Pons (tissue), 1 donor: ENCODE results near the gene TBX19.

Source experiments
- DNase-seq: peaks from one replicate; pipeline ENCODE4 v3.0.0-alpha.2; 2016; ENCODE audit warnings: low spot score

The TBX19 gene

DNA sequence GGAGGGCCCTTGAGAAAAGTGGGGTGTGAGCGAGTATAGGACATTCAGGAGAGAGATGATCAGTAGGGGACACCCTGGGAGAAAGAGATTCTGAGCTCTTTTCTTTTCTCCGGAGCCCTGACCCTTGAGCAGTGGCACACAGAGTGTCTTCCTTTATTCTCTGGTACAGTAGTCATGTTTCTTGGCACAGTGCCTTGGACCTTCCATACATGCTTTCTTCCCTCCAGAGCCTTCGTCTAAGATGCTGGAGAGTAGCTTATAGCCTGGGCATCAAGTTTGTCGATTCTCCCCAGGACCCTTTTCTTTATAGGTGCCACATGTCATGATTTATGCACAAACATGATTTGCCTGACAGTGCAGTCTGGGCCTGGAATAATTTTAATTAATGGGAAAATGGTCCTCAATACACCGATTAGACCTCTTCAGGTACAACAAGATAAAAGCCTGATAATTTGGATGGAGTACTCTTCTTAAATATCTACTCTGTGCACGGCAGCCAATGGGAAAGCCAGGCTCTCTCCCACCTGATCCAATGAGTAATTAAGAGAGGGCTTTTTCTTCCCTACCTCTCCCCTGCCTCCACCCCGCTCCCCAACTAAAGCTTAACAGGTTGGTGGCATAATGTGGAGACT lies at the start of gene TBX19:
Gene TBX19, plus strand, starts transcription at position 582 of the 632 bp plus-strand sequence. CDS start 214 bp downstream, outside the sequence.
- no peak for DNase-seq

DNA sequence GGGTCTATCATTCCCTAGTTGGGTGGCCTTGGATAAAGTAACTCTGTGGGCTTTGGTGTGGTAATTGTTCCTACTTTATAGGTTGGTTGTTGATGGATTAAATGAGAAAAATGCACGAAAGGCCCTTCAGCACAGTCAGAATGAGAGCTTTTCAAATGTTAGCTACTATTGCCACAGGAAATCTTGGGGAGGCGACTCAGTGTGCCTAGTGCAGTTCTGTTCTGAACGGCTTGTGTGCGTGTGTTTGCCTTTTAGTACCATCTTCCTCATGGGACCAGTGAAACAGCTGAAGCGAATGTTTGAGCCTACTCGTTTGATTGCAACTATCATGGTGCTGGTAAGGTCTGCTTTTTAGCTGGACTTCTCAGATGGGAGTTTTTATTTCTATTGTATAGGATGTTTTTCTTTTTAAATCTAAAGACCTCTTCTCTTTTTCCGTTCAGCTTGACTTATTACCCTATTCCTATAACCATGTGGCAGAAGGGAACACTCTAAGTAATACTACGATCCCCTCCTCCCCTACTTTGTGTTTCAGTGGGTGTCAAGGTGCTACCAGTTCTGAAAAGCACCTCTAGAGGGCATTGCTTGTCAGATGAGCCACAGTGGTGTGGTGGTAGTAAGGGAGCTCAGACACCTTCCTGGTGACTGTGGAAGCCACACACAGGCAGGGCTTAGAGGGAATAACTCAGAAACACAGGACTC lies 45.7 kb upstream of the TBX19 start:
- peak; percentile 53 for DNase-seq

DNA sequence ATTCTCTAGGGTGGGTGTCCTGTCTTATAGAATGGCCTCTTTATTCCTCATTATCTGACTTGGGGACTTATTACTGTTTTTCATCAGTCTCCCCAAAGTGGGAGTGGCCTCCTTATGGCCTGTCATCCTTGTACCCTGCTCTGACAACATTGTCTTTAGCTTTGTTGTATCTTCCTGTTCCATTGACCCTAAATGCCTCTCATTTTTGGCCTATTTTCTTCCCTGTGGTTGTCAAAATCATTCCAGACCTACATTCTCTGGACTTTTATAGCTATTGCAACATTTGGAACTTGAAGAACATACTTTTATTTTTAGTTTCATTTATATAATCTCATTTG lies 45.2 kb upstream of the TBX19 start:
- DNase-seq, result no peak

DNA sequence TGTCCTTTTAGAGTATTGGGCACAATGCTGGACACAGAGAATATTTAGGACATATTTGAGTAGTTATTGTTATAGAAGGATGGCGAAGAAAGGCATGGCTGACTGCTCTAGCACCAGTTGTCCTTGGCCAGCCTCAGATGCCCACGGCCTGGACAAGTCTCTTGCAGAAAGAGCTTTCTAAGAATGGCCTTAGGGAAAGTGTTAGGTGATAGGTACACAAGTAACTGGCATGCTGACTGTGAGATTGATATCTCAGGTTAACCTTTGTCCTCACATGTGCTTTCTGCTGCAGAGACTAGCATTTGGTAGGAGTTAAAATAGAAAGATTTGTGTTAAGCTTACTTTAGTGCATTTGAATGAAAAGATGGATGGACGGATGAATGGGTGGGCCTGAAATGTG lies 44.7 kb upstream of the TBX19 start:
- no peak for DNase-seq

DNA sequence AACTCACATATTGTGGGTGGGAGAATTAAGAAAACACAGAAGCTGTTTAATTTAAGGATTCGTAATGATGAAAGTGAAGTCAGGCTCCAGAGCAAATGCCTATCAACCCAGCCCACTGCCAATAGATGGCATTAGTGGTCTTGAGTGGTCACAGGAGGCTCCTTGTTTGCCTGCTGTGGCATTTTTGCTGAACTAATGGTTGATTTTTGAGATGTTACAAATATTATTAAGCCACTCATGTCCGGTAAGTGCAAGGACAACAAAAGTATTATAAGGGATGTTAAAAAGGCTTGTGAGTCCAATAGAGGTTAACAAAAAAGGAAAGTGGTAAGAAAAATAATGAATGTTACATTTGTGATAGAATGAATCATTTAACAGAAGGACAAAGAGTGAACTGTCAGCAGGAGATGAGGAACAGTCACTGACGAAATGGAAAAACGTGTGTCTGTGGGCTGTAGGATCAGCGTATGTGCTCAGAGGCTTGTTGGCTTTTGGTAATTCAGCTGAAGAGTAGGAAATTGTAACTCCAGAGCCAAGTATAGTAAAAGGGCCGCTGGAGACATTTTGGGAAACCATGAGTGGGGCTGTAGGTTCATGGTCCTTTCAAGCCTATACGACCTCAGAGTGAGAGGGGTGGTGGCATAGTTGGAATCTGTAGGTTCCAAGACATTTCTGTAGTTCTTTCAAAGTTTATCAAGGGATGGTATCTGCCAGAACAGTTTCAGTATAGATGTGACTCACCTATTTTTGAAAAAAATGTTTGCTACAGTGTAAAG lies 43.7 kb upstream of the TBX19 start:
- peak; percentile 84 for DNase-seq

DNA sequence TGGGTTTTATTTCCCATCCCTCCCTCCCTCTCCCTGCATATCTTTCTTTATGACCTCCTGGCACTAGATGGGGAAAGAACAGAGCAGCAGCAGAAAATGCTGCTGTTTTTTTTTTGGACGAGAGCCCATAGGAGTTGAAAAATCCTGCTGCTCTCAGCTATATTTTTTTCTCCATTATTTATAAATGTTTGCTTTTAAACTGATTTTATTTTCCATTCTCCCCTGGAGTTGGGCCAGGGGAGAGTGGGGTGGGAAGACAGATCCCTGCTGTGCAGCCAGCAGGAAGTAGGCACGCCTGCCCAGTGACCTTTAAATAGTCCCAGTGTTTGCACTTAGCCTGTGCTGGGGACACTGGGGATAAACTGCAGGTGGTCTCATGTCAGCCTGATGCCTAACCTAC lies 37.5 kb upstream of the TBX19 start:
- DNase-seq, result peak; percentile 26

DNA sequence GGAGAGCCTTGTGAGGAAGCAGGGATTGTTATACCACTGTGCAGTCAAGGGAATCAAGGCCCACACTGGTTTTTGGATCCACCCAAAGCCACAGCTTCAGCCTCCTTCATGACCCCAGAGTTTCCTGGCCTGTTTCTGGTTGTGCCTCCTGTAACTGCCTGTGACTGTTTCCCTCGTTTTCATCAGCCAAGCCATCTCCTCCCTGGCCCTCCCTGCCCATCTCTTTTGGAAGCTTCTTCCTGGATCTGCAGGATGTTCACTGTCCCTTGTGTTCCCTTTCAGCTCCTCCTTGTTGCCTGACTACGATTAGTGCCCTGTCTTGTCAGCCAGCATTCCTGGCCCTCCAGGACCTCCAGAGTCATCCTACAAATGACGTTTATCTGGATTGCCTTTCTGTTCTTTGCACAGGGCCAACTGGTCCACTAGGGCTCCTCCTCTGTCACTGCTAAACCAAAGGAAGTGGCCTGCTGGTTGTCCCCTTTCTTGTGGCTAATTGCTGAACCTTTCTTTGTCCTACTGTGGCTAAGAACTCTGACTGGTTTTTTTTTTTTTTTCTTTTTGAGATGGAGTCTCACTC lies 37.0 kb upstream of the TBX19 start:
- DNase-seq, result no peak

DNA sequence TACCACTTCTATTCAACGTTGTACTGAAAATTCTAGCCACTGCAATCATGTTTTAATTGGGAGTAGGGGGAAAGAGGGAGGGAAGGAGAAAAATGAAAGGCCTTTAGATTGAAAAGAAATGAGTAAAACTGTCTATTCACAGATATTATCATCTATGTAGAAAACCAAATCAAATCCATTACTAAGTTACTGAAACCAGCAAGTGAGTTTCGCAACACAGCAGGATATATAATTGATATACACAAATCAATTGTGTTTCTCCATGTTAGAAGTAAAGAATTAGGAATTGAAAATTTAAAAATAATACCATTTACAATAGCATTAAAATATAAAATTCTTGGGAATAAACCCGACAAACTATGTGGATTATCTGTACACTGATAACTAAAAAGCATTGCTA lies 35.6 kb upstream of the TBX19 start:
- DNase-seq, result no peak

DNA sequence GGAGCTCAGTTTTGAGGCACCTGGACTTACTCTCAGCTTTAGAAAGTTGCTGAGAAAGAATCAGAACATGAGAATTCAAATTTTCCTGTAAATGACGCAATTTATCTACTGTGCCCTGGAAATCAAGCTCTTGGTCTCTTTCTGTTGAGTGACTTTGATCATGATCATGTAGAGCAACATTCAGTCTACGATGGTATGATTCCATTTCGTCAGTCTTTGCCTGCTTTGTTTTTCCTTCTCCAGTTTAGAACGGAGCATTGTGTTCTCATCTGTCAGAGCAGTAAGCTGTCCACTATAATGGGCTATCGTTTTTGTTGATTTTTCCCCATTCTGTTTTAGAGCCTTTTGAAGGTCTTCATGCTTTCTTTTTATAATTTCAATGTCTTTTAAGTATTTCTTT lies 34.2 kb upstream of the TBX19 start:
- DNase-seq, result peak; percentile 83

DNA sequence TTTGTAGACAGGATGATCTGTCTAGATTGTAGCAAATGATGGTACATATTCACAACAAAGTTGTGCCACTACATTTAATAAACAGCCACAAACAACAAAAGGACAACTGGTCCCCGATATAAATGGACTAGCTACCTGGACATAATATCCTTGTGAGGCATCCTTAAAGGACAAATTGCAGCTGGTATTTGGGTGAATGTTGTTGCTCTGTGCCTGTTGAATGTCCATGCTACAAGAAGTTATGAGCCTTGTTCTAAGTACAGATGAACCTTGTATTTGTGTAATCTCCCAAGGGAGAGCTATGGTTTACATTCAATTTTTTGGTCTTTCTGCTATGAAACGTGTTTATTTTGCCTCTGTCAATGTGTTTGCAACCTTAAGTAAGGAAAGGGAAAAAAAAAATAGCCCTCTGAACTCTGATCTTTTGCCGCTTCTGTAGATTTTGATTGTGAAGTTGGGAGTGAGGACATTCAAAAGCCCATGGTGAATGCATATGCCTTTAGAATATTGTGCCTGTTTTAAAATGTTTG lies 28.4 kb upstream of the TBX19 start:
- DNase-seq, result no peak

DNA sequence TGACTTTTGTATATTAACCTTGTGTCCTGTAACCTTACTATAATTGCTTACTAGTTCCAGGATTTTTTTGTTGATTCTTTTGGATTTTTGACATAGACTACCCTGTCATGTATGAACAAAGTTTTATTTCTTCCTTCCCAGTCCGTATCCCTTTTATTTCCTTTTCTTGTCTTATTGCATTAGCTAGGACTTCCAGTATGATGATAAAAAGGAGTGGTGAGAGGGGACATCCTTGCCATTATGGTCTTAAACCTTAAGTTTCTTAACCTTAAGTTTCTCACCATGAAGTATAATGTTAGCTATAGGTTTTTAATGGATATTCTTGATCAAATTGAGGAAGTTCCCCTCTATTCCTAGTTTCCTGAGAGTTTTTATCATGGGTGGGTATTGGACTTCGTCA lies 24.5 kb upstream of the TBX19 start:
- DNase-seq, result no peak

DNA sequence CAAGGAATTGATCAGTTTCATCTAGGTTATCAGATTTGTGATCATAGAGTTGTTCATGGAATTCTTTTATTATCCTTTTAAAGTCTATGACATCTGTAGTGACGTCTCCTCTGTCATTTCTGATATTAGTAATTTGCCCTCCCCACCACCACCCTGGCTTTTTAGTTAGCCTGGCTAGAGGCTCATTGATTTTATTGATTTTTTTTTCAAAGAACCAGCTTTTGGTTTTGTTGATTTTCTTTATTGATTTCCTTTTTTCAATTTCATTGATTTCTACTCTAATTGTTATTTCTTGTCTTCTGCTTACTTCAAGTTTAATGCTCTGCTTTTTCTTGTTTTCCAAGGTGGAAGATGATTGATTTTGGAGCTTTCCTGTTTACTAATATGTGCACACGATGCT lies 23.3 kb upstream of the TBX19 start:
- no peak for DNase-seq

DNA sequence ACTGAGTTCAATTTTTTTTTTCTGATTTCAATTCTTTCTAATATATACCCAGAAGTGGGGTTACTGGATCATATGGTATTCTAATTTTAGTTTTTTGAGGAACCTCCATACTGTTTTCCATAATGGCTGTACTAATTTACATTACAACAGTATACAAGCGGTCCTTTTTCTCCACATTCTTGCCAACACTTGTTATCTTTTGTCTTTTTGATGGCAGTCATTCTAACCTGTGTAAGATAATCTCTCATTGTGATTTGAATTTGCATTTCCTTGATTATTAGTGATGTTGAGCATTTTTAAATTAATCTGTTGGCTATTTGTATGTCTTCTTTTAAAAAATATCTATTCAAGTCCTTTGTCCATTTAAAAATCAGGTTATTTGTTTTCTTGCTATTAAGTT lies 21.1 kb upstream of the TBX19 start:
- no peak for DNase-seq

DNA sequence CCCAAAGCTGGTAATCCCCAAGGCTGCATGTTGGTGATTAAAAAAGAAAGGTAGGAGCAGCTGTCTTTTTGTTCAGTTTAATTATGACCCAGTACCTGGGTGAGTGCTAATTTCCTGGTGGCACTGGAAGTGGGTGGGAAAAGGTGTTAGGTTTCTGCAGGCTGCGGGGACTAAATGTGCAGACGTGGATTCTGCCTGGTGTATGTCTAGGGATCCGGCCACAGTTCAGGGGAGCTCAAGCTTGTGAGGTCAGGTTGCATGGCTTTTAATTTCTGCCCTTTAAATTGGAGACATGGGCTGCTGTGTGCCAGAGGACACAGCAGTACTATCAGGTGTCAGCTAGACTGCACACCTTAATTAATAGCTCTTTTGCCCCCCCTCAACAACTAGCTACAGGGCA lies 20.3 kb upstream of the TBX19 start:
- no peak for DNase-seq

DNA sequence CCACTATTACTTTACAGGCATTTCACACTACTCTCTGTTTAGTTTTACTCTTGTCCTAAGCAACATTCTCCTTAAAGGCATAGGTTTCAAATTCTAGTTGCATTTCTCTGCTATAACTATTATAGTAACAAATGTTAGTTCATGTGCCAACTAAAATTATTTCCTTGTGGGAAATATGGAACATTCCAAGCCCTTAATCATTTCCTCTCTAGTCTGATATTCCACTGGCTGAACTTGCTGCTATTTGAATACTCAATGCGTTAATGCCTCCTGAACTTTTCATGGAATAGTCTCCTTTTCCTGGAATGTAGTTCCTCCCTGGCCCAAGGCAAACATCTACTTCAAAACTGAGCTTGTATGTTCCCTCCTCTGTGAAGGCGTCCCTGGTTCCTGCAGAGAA lies 19.3 kb upstream of the TBX19 start:
- DNase-seq, result no peak

DNA sequence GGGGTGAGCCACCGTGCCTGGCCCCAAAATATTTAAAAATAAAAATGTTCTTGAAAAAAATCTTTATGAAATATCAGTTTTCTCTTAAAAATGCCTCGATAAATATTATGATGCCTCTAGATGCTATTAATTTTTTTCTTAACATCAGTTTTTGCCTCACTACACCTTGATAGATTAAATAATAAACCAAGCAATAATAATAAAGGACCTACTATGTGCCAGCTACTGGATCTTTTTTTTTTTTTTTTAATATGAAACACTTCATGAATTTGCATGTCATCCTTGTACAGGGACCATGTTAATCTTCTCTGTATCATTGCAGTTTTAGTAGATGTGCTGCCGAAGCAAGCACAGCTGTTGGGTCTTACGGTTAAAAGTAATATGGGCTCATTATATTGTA lies 17.5 kb upstream of the TBX19 start:
- DNase-seq, result no peak

DNA sequence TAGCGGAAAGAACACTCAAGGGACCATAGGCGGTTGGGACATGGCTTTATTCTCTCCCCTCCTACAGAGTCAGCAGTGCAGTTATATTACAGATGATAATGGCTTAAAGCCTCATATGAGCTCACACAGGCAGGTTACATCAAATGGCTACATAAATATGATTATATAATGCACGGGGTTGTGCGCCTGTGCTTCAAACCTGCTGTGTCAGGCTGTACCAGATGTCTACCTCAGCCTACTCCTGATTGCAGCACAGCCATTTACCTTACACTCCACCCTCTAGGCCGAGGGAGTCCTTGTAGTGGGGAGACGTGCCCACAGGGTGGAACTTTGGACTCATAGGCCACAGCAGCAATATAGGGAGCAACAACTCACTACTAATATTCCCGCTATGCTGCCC lies 16.4 kb upstream of the TBX19 start:
- no peak for DNase-seq

DNA sequence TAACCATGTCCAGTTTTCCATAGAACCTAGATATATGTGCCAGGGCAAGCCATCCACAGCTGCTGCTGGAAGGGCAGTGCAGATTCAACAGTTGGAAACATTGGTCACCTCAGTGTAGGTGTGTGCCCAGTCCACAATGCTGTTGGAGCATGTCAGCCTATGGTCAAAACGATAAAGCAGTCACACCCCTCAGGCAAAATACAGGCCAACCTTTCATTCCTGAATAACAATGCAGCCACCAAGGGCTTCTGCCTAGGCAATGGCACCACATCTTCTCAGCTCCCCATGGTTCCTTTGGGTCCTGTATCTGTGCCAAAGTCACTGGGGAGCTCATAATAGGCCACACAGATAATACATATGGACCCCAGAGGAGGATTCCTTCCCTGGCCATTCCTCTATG lies 15.1 kb upstream of the TBX19 start:
- DNase-seq, result no peak

DNA sequence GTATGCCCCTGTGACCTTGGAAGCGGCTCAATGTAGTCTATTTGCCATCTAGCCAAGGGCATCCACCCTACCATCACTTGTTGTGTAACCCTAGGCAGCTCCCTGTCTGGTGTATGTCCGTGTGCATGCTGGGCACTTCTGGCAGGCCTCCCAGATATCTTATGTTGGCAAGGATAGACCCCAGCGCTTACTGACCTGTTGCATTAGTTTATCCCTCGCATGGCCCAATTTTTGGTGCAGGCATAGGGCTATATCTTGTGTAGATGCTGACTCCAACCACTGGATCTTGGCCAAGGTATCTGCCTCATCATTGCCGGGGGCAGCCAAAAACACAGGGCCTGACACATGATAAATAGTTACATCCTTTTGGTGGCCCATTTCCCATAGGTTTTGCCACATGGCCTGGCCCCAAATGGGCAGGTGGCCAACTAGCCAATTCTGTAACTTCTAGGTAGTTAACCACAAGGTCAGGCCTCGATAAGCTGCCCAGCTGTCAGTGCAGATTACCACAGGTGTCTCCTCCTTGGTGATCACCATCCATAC lies 14.0 kb upstream of the TBX19 start:
- no peak for DNase-seq

DNA sequence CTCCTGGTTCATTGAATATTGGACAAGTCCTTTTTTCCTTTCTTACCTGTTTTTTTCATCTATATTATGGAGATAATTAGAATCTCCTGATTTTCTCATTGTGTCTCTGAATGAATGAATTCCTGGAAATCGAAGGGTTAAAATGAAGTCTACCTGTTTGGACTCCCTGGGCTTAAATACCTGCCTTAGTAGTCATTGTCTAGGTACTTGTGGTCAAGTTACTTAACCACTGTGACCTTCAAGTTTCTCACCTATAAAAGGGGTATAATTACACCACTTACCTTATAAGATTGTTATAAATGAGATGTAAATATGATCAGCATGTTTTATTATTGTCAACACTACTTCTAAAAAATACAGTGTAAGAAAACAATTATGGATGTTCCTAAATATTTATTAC lies 9.0 kb upstream of the TBX19 start:
- no peak for DNase-seq

DNA sequence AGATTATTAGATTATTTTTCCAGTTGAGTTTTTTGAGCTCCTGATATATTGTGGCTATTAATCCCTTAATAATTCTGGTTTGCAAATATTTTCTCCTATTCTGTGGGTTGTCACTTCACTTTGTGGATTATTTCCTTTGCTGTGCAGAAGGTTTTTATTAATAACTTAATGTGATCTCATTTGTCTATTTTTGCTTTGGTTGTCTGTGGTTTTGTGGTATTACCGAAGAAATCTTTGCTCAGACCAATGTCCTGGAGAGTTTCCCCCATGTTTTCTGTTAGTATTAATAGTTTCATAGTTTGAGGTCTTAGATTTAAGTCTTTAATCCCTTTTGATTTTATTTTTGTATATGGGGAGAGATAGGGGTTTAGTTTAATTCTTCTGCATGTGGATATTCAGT lies 7.1 kb upstream of the TBX19 start:
- DNase-seq, result no peak

DNA sequence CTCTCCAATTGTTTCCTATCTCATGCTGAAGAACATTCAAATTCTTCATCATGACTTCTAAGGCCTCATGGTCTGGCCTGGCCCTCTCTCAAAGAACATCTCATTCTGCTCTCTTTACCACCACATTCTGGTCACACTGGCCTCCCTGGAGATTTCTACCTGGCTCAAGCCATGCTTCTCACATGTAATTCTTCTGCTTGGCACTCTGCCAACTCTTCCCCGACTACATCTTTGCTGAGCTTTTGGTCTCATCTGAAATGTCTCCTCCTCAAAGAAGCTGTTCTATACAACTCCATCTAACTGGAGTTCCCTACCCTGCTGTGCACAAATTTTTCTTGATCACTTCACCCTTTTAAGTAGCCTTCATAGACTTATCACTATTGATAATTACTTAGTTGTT lies 1.4 kb upstream of the TBX19 start:
- no peak for DNase-seq
